Midbrain (tissue), 1 donor: ENCODE results near the gene AFP.

ENCODE experiments used
- DNase-seq: peaks from one replicate; lab custom pipeline; 2025; lab: John Stamatoyannopoulos, UW

The AFP gene

DNA sequence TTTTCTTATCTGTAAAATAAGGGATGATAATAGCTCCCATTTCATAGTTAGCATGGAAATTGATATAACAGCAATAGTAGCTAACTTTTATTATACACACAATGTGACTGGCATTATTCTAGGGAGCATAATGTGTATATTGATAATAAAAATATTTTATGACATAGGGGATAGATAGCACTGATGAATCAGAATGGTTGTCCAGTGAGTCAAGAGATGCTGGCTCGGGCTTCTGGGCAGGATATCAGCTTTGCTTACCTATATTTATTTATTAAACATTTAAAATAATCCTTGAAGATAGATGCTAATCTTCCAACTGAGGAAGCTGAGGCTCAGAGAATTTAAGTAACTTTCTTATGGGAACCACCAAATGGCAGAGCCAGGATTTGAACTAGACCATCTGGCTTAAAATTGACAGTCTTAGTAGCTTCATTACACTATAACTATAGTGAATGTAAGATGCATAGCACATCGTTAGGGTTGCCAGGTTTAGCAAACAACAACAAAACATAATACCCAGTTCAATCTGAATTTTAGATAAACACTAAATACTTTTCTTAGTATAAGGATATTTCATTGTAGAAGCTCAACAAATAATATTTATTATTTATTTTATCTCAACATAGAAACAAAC, 2.7 kb downstream of the AFP start:
- DNase-seq, result no peak

DNA sequence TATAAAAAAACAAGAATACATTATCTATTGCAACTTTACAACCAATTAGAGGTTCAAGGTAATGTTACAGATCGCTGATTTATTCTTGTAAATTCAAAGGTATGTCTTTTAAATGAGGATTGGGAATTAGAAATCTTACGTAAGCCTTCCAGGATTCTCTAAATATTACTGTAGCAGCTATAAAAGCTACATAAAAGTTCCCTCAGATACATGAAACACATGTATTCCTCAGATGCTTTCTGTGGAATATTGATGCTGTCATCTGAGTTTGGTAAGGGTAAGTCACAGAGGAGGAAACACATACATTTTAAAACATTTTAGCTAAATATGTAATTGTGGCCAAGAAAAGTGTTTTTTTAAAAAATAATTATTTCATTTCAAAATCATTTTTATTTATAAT, 3.4 kb downstream of the AFP start:
- no peak for DNase-seq

DNA sequence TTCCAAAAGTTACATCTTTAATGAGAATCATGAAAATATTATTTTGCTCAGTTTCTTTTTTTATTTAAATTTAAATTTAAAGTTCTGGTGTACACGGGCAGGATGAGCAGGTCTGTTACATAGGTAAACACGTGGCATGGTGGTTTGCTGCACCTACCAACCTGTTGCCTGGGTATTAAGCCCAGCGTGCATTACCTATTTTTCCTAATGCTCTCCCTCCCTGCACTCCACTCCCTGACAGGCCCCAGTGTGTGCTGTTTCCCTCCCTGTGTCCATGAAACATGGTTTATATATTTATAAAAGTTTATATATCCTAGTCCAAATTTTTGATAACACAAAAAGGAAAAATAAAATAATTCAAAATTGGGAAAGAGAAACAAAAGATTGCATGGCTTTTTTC, 4.0 kb downstream of the AFP start:
- no peak for DNase-seq

DNA sequence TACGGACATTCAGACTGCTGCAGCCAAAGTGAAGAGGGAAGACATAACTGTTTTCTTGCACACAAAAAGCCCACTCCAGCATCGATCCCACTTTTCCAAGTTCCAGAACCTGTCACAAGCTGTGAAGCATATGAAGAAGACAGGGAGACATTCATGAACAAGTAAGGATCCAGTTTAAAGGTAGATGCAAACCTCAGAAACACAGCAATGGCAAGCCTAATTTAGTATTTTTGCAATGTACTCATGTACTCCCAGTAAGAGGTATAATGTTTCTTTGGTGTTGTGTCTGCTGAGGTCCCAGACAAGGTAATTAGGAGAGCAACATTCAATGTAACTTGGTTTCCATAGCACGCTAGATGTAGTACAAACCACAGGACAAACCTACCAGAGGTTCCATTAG, 4.6 kb downstream of the AFP start:
- no peak for DNase-seq

DNA sequence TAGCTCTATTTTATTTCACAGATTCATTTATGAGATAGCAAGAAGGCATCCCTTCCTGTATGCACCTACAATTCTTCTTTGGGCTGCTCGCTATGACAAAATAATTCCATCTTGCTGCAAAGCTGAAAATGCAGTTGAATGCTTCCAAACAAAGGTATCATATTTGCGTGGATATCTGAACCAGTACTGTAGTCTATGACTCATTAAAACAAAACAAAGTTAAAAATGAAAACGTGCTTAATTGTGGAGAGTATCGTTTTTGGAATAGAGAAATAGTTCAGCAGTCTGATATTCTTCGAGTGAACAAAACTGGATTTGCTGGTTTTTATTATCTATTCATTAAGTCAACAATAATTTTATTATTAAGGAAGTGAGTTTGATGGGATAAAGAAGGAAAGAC, 6.3 kb downstream of the AFP start:
- DNase-seq, result no peak

DNA sequence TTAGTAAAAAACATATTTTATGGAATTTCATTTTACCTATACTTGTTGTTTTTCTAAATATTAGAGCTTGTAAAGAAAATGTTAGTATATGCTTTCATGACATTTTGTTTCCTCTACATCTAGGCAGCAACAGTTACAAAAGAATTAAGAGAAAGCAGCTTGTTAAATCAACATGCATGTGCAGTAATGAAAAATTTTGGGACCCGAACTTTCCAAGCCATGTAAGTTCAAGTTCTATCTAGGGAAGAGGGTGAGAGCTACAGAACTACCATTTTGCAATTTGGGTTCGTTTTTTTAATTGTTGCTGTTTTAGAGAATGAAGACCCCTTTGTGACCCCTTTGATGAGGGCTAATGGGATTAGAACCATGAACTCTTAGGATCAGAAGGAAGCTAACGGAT, 7.2 kb downstream of the AFP start:
- no peak for DNase-seq

DNA sequence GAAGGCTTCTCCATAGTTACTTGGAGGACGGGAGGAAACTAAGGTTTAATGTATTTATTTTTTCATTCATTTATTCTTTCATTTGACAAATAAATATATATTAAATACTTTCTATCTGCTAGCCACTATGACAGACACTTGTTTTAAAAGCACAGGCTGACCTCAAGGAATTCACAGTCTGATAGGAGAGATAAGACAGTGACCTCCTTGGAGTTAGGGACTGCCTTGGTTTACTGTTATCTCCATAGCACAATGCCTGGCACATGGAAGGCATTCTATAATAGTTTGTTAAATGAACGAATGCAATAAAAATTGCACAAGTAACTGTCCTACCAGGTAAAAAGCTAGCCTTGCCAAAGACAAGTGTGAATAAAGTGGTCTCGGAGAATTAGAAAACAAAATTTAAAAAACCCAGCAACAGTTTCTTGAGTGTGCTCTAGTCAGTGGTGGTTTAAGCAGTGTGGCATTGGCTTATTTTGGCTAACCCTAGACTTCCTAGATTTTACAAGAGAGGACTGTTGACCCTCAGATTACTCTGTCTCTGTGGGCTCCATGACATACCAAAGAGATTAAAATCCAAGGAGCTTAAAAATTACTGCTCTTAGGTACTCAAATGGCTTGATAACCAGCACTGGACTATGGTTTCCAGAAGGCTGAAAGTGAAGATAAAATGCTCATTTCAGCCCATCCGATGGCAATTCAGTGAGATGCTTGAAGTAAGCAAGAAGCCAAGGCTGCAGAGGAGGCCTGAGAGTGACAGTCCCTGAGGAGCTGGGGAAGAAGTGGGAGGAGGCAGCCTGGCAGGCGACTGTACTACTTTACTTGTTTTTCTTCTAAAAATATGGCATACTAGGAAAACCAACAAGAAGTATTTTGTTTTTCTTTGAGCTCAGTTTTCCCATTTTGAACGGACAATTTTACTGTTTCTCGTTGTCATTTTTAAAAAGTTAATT, 9.6 kb downstream of the AFP start:
- DNase-seq, result no peak

DNA sequence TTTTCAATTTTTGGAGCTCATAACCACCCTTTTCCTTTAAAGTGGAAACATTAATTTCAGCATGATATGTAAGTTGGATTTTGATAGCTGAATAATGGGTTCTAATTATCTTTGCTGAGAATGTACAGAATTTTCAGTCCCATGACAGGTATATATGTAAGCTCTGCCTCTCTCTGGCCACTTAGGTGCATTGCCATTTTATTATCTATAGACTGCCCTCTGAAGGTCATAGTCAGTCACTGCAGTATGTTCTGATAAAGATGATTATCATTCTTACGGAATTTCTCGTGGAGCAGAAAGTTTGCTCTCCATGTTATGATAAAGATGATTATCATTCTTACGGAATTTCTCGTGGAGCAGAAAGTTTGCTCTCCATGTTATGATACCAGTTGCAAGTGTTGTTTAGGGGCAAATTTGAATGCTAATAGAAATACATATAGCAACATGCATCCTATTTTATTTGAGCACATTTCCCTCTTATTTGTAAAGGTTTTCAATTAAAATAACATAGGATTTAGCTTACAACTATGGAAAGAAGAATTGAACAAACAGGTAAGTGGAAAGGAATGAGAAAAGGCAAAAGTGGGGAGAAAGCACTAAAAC, 10.4 kb downstream of the AFP start:
- peak; percentile 58 for DNase-seq

DNA sequence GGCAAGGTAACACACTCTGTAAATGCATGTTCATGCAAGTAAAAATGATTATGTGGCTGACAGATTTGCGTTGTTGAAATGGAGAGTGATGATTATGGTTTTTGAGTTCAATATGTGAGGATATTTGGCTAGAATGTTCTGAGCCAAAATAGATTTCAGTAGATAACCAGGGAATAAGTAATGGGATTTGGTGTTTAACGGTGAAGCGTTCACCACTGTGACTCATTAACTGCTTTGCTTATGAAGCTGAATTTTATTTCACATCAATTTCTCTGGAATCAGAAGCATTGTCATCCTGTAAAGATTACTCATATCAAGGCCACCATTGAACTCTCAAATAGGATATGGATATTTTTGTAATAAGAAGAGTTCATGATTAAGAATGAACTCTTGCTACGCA, 11.7 kb downstream of the AFP start:
- no peak for DNase-seq

DNA sequence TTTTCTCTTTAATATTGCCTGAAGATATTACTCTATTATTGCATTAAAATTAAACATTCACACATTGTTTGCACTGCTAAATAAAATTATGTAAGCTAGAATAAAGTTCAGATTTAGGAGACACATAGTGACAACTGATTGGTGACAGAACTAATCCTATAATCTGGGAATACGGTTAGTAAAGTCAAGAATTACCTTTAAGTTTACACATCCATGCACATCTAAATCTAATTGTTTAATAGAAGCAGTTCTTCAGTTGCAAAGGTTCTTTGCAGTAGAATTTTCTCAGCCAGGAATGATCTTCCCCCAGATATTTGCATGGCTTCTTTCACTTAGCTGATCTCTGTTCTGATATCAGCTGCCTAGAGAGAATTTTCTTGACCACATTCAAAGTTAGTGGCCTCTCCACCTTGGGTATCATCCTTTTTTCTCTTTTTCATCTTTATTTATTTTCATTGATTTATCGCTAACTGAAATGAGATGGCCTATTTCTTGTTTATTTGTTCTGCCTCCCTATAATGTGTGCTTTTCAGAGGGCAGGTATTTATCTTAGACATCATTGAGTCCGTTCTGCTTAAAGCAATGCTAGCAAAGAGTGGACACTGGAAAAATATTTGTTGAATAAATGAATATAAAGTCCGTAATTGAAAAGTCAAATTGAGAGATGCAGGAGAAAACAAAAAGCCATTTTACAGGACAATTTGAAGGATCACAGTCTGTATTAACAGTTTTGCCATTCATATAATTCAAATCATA, 12.6 kb downstream of the AFP start:
- DNase-seq, result no peak

DNA sequence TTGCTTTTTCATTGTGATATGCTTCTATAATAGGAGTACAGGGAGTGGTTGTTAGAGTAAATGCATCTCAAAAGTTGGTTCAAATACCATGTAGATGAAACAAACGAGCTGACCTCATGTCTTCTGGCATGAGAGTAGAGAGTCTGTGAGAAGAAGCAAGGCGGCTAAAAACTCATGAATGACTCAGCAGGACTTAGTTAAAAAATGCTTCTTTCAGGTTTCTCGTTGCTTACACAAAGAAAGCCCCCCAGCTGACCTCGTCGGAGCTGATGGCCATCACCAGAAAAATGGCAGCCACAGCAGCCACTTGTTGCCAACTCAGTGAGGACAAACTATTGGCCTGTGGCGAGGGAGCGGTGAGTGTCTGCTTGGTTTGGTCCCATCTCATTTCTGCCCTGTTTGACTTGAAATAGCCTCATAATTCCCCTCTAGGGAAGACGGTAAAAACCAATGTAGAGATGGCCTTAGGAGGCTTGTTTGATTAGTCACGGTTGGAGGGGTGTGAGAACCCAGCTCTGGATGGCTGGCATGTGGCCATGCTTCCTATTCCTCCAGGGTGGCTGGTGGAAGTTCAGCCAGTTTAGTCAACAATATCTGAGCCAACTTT, 14.5 kb downstream of the AFP start:
- DNase-seq, result no peak

DNA sequence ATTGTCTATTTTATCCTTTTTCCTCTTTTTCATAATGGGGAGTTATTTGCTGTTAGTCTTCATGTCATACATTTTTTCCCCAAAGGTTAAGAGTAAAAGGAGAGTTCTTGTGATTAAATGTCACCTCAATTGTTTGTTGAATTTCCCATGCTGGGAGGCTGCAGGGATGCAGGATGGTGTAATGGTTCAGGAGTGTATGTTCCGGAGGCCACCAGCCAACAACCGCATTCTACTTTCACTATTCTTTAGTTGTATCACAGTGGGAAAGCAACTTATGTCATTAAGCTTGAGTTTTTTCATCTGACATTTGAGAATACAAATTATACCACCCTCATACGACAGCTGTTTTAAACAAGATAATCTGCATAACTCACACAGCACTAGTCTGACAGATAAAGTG, 15.4 kb downstream of the AFP start:
- no peak for DNase-seq

DNA sequence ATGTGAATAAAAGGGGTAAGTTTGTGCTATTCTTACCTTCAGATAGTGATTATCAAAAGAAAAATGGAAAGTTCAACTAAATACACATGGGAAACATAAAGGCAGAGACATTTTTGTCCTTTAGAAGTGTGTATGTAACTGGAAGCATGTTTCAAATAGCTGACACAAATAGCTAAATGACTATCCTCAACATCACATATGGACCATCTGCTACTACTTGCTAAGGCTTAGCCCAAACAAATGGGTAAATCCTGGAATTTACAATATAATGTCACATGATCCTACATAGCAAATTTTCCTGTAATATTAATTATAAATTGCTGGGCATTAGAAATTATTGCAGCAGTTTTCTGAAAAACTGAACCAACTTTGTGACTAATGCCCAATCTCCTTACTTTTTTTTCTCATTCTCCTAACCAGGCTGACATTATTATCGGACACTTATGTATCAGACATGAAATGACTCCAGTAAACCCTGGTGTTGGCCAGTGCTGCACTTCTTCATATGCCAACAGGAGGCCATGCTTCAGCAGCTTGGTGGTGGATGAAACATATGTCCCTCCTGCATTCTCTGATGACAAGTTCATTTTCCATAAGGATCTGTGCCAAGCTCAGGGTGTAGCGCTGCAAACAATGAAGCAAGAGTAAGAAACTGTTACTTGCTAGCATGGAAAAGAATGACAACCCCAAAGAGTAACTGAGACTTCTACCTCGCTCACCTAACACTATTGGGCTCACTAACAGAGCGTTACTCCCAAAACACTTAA, 16.1 kb downstream of the AFP start:
- DNase-seq, result no peak

DNA sequence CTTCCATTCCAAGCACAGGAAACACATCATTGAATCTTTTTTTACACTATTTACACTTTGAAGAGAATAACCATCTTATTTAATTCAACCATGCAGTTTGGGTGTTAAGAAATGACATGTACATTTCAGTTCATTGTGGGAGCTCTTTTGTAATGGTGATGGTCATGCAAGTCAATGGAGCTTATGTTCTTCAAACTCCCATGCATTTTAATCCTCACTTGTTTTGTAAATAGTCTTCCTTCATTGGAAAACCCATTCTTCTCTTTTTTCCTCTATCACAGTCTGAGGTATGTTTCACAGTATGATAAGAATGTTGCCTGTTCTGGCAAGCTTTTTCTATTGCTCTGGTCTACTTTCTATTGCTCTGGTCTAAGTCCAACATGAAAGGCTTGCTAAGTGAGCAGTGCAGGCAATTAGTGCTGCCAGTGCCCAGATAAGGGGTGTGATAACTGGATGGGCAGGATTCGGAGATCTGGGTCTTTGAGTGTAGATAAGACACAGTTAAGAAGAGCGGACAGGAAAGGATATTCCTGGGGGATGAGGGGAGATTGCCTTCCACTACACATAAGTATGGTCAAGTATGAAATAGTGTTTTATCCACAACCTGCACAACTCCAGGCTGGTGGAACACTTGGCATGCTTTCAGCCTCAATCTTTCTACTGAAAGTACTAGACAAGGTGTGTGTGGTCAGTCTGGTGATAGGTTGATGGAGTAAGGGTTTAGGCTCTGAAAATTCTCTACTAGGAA, 17.1 kb downstream of the AFP start:
- no peak for DNase-seq

DNA sequence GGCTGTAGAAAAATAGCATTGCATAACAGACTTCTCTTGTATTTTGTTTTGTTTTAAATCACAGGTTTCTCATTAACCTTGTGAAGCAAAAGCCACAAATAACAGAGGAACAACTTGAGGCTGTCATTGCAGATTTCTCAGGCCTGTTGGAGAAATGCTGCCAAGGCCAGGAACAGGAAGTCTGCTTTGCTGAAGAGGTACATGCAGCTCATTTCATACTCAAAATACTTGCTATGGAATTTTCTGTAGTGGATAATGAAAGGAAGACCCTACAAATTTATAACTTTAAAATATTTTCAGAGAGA, 17.6 kb downstream of the AFP start:
- no peak for DNase-seq

DNA sequence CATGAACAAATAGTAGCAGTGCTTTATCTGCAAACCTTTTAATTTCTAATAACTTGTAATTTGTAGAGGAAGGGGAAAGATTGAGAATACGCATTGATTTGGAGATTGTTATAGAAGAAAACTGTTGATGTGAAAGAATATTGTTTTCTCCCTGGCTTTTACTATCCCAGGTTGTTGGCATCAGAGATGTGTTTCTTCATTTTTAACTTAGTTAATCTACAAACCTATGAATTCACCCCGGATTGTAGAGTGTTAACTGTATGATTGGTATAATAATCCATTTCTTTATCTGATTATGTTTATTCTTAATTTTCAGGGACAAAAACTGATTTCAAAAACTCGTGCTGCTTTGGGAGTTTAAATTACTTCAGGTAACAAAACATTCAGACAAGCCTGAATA, 18.9 kb downstream of the AFP start:
- DNase-seq, result no peak

DNA sequence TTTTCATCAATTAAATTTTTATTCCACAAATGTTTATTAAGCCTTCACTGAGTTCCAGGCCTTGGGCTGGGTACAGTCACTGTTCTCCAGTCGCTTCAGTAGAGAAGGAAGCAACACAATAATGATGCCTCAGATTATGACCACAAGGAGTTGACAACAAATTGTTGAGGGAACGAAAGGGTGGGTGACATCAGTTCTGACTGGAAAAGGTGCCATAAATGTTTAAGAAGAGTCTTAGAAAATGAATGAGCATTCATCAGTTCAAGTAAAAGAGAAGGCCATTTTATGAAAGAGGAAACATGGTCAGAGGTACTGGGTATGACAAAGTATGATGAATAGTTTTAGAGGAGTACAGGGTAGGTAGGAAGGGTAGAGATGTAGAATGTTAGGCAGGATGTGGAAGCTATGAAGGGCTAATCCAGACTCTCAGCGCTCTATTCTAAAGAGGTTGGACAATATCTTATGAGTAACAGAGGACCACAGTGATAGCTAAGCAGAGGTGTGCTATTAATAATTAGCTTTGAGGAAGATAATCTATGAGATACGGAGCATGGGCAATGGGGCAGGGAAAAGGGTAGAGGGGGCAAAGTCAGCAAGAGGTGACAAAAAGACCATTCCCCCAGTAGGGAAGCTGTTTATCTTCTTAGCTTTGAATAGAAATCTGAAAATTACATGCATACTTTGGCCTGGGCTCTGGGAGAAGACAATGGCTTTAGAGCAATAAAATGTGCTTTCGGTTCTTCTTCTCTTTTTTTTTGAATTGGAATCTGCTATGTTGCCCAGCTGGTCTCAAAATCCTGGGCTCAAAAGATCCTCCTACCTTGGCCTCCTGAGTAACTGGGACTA, 20.4 kb downstream of the AFP start:
- no peak for DNase-seq

DNA sequence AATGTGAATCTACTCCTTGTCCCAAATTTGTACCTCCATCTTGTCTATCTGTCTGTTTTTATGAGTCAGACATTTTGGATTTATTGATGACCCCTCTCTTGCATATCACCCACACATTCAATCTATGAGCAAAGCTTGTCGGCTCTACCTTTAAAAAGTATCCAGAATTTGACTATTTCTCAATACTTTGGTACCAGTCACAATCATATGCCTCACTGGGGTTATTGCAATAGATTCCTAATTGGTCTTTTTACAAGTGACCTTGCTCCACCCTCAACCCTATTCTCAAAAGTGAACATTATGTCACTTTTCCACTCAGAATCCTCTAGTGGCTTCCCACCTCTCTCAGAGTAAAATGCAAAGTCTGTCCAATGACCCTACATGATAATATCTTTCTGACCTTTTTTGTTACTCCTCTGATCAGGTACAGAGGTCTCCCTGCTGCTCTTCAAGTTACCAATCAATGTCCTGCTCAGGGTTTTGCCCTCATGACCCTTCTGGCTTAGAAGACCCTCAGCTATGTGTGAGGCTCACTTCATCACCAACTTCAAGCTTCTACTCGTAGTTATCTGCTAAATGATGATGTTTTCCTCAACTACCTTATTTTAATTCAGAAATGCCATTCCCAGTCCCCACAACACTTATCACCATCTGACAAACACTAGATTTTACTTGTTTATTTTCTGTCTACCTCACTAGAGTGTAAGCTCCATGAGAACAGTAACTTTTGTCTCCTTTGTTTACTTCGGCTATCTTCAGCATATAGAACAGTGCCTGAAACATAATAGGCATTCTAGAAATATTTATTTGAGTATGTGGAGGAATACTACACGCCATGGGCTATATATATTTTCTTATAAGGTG, 22.4 kb downstream of the AFP start:
- no peak for DNase-seq

DNA sequence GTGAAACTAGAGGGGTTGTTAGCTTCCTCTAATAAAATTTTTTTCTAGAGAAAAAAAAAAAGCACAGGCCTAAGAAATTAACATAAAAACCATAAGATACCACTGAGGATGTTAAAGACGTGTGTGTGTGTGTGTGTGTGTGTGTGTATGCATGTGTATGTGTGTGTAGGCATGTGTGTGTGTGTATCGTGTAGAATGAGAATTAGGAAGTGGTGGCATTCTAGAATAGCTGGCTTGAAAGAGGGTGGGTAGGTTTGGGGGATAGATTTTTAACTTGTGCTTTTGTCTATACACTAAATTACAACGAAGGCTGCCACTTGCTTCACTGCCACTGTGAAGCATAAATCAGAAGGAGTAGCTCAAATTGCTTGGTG, 23.0 kb downstream of the AFP start:
- no peak for DNase-seq
